ENCODE results near the gene KRT8. TPM values are rescaled to one million over a fixed set of nuclear protein-coding genes. Genes with fewer than 3 reads are reported as not detected.

The KRT8 gene
- total and polyA plus RNA-seq, 2 of the 13 experiments (the other 11 are each of a cell fraction or from before 2014, with no cell fraction given), result 498 to 718 TPM

- TF ChIP-seq, protein P1, sequence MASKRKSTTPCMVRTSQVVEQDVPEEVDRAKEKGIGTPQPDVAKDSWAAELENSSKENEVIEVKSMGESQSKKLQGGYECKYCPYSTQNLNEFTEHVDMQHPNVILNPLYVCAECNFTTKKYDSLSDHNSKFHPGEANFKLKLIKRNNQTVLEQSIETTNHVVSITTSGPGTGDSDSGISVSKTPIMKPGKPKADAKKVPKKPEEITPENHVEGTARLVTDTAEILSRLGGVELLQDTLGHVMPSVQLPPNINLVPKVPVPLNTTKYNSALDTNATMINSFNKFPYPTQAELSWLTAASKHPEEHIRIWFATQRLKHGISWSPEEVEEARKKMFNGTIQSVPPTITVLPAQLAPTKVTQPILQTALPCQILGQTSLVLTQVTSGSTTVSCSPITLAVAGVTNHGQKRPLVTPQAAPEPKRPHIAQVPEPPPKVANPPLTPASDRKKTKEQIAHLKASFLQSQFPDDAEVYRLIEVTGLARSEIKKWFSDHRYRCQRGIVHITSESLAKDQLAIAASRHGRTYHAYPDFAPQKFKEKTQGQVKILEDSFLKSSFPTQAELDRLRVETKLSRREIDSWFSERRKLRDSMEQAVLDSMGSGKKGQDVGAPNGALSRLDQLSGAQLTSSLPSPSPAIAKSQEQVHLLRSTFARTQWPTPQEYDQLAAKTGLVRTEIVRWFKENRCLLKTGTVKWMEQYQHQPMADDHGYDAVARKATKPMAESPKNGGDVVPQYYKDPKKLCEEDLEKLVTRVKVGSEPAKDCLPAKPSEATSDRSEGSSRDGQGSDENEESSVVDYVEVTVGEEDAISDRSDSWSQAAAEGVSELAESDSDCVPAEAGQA (IDR thresholded peaks at IDR 0.05; ENCODE audit: low read depth), result no peak
- TF ChIP-seq, protein P1 (CRISPR knock-in tag; IDR thresholded peaks at IDR 0.05; ENCODE audit: borderline replicate concordance), result no peak
- TF ChIP-seq RBM22 (optimal IDR thresholded peaks at IDR 0.05; ENCODE audit: low read length) (no peak), ZNF564 (CRISPR knock-in tag; IDR thresholded peaks at IDR 0.05) (peak; percentile 15; the same call in 1 of the 2 replicates), MAZ (IDR thresholded peaks at IDR 0.05; ENCODE audit: borderline replicate concordance, low read depth, low read length) (0 out of 2 replicates have a peak, but pooled peaks have one; percentile 8), MAZ (CRISPR knock-in tag; IDR thresholded peaks at IDR 0.05; ENCODE audit: low read depth) (no peak), ZNF784 (CRISPR knock-in tag; IDR thresholded peaks at IDR 0.05; ENCODE audit: borderline replicate concordance) (0 out of 2 replicates have a peak, but pooled peaks have one; percentile 58), KAT8 (CRISPR knock-in tag; IDR thresholded peaks at IDR 0.05) (peak; percentile 5; the same call in 1 of the 2 replicates), SOX6 (IDR thresholded peaks at IDR 0.05) (no peak), SOX6 (CRISPR knock-in tag; IDR thresholded peaks at IDR 0.05) (0 out of 2 replicates have a peak, but pooled peaks have one; percentile 3), ZNF280D (CRISPR knock-in tag; IDR thresholded peaks at IDR 0.05) (0 out of 2 replicates have a peak, but pooled peaks have one; percentile 31), CHD2 (IDR thresholded peaks at IDR 0.05; ENCODE audit: low read depth, low read length) (0 out of 2 replicates have a peak, but pooled peaks have one; percentile 3), ZFX (CRISPR knock-in tag; IDR thresholded peaks at IDR 0.05; ENCODE audit: low read depth) (0 out of 2 replicates have a peak, but pooled peaks have one; percentile 2), POLR2A (IDR thresholded peaks at IDR 0.05; ENCODE audit: insufficient read depth in 1 of 2, low read depth in 2 of 2, low read length in 2 of 2) (peak in 1 of 2 experiments; percentile 50; a peak in 2 of 4 replicates), TAF1 (CRISPR knock-in tag; IDR thresholded peaks at IDR 0.05) (no peak), SRY (CRISPR knock-in tag; IDR thresholded peaks at IDR 0.05) (0 out of 2 replicates have a peak, but pooled peaks have one; percentile 34)
Observed at GRCh38 chr12:52895726-52896189, 9.1 kb downstream of the KRT8 start (continued).
